LNCAP (cell line): ENCODE measurements around the gene CABP1.

ENCODE experiments used
- TF ChIP-seq, protein P1 (sequence below): fragments of 450-650 bp; IDR thresholded peaks from 2 replicates; pipeline ENCODE4 v1.5.1; 2017; ENCODE audit warnings: mild to moderate bottlenecking

CABP1 gene

DNA sequence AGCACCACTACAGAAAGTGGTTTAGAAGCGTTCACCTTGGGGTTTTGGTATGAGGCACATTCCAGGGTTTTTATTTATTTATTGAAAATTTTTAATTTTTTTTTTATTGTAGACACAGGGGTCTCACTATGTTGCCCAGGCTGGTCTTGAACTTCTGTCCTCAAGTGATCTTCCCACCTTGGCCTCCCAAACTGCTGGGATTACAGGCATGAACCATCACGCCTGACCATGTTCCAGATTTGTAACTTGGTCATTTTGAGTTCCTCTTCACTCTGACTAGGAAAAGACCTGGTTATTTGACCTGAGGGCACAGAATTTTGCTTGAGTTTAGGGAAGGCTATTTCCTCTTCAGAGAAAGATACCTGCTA is 49.6 kb downstream of the CABP1 start:
- TF ChIP-seq, protein P1, sequence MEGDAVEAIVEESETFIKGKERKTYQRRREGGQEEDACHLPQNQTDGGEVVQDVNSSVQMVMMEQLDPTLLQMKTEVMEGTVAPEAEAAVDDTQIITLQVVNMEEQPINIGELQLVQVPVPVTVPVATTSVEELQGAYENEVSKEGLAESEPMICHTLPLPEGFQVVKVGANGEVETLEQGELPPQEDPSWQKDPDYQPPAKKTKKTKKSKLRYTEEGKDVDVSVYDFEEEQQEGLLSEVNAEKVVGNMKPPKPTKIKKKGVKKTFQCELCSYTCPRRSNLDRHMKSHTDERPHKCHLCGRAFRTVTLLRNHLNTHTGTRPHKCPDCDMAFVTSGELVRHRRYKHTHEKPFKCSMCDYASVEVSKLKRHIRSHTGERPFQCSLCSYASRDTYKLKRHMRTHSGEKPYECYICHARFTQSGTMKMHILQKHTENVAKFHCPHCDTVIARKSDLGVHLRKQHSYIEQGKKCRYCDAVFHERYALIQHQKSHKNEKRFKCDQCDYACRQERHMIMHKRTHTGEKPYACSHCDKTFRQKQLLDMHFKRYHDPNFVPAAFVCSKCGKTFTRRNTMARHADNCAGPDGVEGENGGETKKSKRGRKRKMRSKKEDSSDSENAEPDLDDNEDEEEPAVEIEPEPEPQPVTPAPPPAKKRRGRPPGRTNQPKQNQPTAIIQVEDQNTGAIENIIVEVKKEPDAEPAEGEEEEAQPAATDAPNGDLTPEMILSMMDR, result no peak

DNA sequence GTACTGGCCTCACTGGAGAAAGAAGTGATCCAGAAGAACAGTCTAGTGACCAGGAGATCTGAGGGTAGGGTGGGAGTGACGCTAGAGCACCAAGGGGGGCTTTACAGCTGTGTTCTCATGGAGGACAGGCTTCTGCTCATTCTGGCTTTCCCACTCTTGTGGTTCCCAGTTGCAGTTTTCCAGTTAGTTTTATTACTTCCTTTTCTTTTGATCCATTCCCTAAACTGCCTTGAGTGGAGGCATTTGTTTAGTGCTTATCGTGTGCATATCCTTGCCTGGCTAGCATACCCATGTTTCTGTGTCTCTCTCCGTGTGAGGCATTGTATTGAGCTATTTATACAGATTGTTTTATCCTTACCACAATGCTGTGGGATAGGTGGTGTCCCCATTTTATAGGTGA is 50.6 kb downstream of the CABP1 start:
- TF ChIP-seq, protein P1, result no peak

DNA sequence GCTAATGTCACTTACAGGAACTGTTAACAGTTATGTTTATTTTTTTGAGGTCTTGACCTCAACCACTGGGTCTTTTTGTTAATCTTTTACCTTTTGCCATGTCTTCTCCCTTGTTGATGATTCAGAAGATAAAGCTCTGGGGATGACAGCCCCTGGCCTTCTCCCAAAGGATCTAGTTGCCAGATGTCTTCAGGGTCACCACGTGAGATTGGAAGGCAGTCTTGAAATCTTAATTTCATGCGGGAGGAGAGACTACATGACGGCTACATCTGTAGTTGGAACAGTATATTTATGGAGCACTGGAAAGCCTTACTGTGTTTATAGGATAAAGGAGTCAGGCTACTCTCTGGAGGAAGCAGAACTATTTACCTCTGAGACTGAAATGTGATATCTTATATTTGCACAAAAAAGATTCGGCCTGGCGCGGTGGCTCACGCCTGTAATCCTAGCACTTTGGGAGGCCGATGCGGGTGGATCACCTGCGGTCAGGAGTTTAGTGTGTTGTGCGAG is 52.2 kb downstream of the CABP1 start:
- TF ChIP-seq, protein P1, result no peak

DNA sequence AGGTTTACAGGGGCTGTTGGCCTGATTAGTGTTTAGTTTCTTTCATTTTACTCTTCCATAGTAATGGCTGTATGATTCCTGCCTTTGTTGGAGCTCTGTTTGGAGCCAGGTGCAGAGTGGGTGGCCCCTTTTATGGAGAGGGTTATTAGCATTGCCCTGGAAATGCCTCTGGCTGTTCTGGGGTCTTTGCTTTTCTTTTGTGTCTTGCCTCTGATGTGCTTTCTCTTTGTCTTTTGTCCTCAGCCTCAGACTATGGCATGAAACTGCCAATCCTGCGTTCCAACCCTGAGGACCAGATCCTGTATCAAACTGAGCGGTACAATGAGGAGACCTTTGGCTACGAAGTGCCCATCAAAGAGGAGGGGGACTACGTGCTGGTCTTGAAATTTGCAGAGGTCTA is 53.4 kb downstream of the CABP1 start:
- TF ChIP-seq, protein P1, result no peak

DNA sequence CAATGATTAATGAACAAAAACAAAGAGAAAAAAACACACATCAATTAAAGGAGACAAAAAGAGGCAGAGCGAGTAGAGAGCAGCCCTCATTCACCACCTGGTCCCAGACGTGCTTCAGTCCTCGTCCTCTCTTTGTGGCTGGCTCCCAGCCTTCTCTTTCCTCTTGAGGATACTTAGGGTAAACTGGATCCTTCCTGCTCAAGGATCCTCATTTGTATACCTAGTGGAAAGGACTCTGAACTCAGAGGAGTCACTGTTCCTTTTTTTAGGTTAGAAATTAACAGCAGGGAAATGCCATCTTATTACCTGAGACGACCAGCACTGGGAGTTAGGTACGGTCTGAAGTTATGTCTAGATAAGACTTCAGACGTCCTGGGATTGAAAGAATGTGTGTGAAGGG is 56.2 kb downstream of the CABP1 start:
- TF ChIP-seq, protein P1, result no peak

DNA sequence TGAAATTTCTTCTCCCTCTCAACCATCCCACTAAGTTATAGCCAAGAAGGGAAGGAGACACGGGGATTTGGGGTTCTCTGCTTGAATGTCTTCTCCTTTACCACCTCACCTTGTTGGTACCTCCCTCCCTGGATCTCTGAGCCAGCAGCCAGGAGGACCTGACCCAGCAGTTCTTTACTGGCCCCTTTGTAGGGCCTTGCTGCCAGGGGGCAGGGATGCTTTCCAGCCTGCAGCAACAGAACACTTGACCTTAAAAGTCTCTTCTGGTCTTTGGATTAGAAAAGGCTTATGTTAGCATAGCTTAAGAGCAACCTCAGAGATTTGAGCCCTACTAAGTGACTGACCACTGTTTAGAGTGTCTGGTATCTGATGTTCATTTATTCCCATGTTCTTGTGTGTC is 56.9 kb downstream of the CABP1 start:
- TF ChIP-seq, protein P1, result no peak

DNA sequence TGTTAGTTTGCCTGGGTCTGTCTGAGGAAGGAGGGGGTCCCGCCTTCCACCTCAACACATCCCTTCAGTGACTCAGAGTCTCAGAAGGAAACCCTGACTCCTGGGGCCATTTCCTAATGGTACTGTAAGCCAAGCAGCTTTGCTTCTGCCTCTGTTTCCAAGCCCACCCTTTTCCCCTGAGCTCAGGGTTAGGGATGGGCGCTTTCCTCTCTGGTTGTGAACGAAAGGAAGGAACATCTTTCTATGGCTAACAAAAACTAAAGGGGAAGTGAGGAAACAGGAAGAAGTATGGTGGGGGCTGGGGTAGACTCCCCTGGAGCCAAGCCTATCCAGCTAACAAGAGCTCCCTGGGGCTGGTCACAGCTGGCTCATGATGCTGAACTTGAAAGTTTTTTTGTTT is 58.2 kb downstream of the CABP1 start:
- TF ChIP-seq, protein P1, result no peak

DNA sequence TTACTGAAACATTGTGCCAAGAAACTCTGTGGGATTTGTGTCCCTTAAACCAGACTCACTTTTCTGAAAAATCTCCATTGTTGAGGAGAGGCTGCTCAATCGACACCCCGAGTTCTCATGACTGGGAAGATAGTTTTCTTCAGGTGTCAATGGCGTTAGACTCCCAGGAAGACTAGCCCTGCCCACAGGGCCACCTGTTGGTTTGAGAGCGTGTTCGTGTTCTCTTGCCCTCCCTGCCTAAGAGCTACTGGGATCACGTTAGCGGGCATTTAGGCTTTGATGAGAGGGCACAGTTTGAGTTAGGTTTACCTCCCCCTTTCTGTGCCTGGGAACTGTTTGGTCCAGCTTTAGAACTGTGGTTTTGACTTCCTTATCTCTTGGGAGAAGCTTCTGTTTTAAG is 59.1 kb downstream of the CABP1 start:
- TF ChIP-seq, protein P1, result no peak
